ENCODE measurements around the gene GALNT18.
"Not testable (repeated sequence)": the region's sequence is repeated elsewhere in the genome, so short reads cannot be mapped to it uniquely, and the experiment has no call there.

Gene GALNT18

GRCh38 chr11:11463405-11463804 lies 158.4 kb downstream of the GALNT18 start:
- no peak for DNase-seq (ENCODE audit: low read depth in 2 of 2)

- no peak for DNase-seq (ENCODE audit: low read depth in 2 of 2)
Observed at GRCh38 chr11:11461473-11461872, 160.3 kb downstream of the GALNT18 start.

- DNase-seq (ENCODE audit: low read depth in 2 of 2): no peak
Observed at GRCh38 chr11:11459578-11459977, 162.2 kb downstream of the GALNT18 start.

- no peak for DNase-seq (ENCODE audit: low read depth in 2 of 2)
Observed at GRCh38 chr11:11458485-11458884, 163.3 kb downstream of the GALNT18 start.

- no peak for DNase-seq (ENCODE audit: low read depth in 2 of 2)
Observed at GRCh38 chr11:11458001-11458400, 163.8 kb downstream of the GALNT18 start.

- DNase-seq (ENCODE audit: low read depth in 2 of 2): no peak
Observed at GRCh38 chr11:11456866-11457265, 164.9 kb downstream of the GALNT18 start.

GRCh38 chr11:11454671-11455223 lies 167.1 kb downstream of the GALNT18 start:
- no peak for DNase-seq (ENCODE audit: low read depth in 2 of 2)

GRCh38 chr11:11451501-11452005 lies 170.3 kb downstream of the GALNT18 start:
- no peak for DNase-seq (ENCODE audit: low read depth in 2 of 2)

- DNase-seq (ENCODE audit: low read depth in 2 of 2): no peak
Observed at GRCh38 chr11:11450744-11451362, 171.0 kb downstream of the GALNT18 start.

GRCh38 chr11:11449327-11449726 lies 172.5 kb downstream of the GALNT18 start:
- DNase-seq (ENCODE audit: low read depth in 2 of 2): no peak

GRCh38 chr11:11448626-11449025 lies 173.2 kb downstream of the GALNT18 start:
- no peak for DNase-seq (ENCODE audit: low read depth in 2 of 2)

GRCh38 chr11:11447601-11448000 lies 174.2 kb downstream of the GALNT18 start:
- not testable (repeated sequence) for DNase-seq (ENCODE audit: low read depth in 2 of 2)

- DNase-seq (ENCODE audit: low read depth in 2 of 2): no peak
Observed at GRCh38 chr11:11446967-11447366, 174.8 kb downstream of the GALNT18 start.

GRCh38 chr11:11446564-11446963 lies 175.2 kb downstream of the GALNT18 start:
- no peak for DNase-seq (ENCODE audit: low read depth in 2 of 2)

GRCh38 chr11:11445441-11446185 lies 176.2 kb downstream of the GALNT18 start:
- DNase-seq (ENCODE audit: low read depth in 2 of 2): no peak

GRCh38 chr11:11444804-11445131 lies 177.0 kb downstream of the GALNT18 start:
- no peak for DNase-seq (ENCODE audit: low read depth in 2 of 2)

- DNase-seq (ENCODE audit: low read depth in 2 of 2): no peak
Observed at GRCh38 chr11:11444027-11444803, 177.6 kb downstream of the GALNT18 start.

GRCh38 chr11:11442791-11443190 lies 179.0 kb downstream of the GALNT18 start:
- DNase-seq (ENCODE audit: low read depth in 2 of 2): no peak

- DNase-seq (ENCODE audit: low read depth in 2 of 2): no peak
Observed at GRCh38 chr11:11441516-11441915, 180.3 kb downstream of the GALNT18 start.

- DNase-seq (ENCODE audit: low read depth in 2 of 2): no peak
Observed at GRCh38 chr11:11441091-11441490, 180.7 kb downstream of the GALNT18 start.

GRCh38 chr11:11440144-11440543 lies 181.7 kb downstream of the GALNT18 start:
- no peak for DNase-seq (ENCODE audit: low read depth in 2 of 2)

- DNase-seq (ENCODE audit: low read depth in 2 of 2): no peak
Observed at GRCh38 chr11:11439591-11439990, 182.2 kb downstream of the GALNT18 start.
